Bone marrow (tissue), 2 donors: ENCODE data around the gene U2AF2.

Experiments used
- DNase-seq, 2 donors: peaks; one replicate each; lab custom pipeline; 2025; lab: John Stamatoyannopoulos, UW

Gene U2AF2

GRCh38 chr19:55689411-55690108 lies 34.7 kb downstream of the U2AF2 start:
- DNase-seq = no peak

GRCh38 chr19:55690109-55690768 lies 35.4 kb downstream of the U2AF2 start:
- no peak for DNase-seq

DNA sequence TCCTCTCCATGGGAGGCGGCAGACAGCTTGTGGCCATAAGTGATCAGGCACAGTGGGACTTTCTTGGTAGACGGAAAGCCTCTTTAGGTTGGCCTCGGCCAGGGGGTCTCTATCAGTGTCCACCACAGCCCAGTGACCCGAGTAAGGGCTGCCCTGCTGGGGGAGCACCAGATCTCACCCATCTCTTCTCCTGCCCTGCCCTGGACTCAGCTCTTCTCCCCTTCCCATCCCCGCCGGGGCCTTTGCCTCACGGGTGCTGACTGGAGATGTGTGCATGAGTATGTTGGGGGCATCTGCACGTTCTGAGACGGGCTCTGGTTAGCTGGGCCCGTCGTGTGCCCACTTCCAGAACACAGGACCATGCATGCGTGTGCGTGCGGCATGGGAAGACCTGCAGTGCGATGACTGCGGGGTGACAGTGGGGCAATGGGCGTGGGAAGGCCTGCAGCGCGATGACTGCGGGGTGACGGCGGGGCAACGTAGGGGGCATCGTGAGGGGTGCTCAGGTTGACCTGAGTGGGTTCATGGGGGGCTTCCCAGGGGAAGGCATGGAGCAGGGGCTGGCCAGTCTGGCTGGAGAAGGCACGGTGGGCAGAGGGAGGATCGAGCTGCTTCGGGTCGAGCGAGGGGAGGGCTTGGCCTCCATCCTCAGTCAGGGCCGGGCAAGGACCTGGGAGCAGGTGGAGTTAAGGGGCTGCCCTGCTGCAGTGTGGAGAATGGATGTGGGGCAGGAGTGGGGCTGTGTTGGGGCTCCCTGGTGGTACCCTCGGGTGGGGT lies 36.1 kb downstream of the U2AF2 start:
- no peak for DNase-seq

DNA sequence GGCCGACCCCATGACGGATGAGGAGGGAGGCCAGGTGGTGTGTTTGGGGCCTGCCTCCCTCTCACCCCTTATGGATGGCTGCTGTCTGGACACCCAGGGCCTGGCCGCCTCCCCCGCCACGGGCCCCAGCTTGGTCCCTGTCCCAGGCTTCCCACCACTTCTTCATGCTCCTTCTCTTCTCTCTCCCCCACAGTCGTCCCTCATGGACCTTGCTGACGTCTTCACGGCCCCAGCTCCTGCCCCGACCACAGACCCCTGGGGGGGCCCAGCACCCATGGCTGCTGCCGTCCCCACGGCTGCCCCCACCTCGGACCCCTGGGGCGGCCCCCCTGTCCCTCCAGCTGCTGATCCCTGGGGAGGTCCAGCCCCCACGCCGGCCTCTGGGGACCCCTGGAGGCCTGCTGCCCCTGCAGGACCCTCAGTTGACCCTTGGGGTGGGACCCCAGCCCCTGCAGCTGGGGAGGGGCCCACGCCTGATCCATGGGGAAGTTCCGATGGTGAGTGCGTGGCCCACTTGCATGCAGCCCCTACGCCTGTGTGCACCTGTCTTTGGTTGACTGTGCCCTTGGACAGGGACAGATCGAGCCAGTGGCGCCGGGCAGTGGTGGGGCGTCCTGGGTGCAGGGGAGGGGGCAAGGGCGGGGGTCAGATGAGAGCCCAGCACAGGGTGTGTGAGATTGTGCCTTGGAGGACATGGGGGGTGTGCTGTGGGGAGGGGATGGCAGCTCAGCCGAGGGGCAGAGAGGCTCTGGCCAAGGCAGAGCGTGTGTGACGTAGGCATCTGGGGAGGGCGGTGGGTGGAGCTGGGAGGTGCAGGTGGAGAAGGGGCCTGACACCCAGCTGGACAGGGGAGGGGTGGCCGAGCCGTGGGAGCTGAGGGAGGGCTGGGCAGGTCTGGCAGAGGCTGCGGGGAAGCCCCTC lies 37.0 kb downstream of the U2AF2 start:
- no peak for DNase-seq

GRCh38 chr19:55692681-55693081 lies 37.8 kb downstream of the U2AF2 start:
- no peak for DNase-seq

DNA sequence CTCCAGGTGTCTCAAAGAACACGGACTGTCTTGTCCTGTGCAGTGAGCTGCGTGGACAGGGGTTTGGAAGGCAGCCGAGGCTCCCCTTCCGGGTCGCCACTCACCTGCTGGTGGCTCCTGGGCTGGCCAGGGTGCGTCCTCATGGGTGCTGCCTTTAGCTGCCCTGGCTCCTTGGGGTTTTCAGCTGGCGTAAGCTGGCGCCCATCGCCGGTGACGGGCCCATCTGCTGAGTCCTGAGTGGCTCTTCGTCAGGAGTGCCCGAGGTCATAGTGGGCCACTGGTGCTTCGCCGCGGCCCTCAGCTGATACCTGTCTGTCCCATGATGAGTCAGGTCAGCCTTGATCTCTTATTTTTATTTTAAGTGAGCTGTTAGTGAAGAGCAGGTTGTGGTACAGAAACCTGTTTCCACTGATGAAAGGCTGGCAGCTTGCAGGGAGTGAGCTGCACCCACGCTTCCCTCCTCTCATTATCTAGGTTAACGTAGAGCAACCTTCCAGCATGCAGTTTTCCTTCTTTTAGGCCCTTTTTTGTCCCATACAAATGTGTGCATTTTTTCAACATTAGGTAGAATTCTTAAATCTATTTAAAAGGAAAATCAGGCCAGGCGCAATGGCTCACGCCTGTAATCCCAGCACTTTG lies 38.6 kb downstream of the U2AF2 start:
- DNase-seq = no peak

GRCh38 chr19:55694241-55694655 lies 39.4 kb downstream of the U2AF2 start:
- DNase-seq = no peak

- DNase-seq = no peak
Observed at GRCh38 chr19:55694656-55695491, 40.0 kb downstream of the U2AF2 start.

GRCh38 chr19:55695511-55696290 lies 40.9 kb downstream of the U2AF2 start:
- no peak for DNase-seq

DNA sequence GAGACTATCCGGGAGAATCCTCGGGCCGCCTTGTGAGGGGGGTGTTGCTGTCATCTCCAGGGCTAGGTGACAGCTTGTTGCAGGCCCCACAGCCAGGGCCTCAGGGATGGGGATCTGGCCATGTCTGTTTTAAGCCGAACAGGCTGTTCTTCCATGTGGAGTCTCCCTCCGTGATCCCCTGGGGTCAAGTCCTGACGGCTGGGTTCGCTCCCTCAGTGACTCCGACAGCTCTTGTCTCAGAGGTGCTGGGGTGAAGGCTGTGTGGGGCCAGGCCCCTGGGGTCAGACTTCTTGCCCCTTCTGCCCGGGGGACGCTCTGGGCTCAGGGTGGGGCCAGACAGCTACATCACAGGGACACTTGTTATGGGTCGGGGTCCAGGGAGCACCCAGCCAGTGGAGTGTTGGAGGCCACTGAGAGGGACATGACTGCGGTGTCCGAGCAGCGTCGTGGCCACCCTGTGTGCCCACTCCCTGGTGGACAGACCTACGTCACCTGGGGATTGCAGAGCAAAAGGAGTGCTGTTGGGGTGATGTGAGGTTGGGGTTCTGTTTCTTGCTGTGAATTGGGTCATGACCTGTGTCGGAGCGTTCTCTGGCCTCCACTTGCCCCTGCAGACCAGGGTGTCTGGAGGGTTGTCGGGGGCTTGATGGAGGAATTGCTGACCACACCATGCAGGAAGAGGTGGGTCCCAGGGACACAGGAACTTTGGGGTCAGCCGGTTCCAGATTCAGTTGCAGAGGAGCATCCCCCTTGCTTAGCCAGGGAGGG lies 41.6 kb downstream of the U2AF2 start:
- DNase-seq = no peak

DNA sequence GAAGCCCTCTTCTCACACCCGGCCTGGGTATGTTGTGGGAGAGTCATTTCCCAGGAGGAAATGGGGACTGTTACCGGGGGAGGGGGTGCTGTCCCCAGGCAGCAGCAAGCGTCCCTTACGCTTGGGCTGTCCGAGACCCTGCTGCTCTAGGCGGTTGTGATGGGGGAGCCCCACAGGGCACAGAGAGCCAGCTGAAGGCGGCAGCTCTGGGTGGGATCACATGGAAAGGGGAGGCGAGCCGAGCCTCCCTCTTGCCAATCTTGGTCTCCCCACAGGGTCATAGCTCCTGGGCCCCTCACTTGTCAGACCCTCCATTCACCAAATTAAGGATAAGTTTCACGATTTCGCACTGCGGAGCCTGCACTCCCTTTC lies 42.2 kb downstream of the U2AF2 start:
- DNase-seq = no peak

DNA sequence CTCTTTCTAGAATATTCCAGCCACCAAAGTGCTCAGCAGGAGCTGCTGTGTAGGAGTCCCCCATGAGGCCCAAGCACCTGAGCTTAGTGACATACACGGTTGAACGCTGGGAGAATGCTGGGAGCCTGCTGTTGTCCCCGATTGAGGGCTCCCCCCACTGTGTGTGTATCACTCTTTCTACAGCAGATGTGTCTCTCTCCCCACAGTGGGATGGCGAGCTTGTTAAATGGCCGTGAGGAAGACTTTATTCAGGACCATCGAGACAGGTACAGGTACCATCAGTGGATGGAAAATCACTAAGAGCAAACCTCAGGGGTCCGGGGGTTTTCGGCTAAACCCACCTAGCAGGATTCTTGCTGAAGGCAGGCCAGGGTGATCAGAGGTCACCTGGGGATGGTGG lies 42.9 kb downstream of the U2AF2 start:
- no peak for DNase-seq

GRCh38 chr19:55698256-55698655 lies 43.4 kb downstream of the U2AF2 start:
- no peak for DNase-seq

DNA sequence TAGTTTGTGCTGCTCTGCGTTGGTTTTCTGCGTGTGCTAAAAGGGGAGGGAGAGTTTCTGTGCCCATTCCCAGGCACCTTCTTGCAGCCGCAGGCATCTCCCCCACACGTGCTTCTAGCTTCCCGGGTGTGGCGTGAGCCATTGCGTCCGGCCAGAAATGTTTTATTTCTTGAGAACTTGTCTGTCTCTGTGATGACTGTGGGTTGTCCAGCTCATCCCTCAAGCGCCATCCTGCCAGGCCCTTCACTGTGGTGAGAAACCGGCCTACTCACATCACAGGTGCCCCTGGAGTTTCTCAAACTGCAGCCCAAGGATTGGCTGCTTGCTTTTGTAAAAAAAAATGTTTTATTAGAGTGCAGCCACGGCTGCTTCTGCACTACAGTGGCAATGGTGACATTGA lies 44.4 kb downstream of the U2AF2 start:
- no peak for DNase-seq

DNA sequence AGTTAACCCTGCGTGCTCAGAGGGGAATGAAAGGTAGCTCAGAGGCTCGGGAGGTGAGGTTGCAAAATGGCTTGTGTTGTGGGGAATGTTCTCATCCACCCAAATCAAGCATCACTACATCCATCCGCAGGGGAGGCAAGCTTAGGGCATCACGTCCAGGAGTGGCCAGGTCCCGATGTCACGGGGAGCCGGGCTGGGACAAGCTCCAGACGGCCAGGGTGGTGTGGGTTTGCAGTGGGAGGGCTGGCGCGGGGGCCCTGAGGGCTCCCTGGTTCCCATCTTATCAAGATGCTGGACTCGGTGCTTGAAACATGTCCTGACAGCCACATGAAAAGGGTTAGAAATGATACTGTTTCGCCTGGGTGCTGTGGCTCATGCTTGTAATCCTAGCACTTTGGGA lies 46.0 kb downstream of the U2AF2 start:
- DNase-seq = no peak

GRCh38 chr19:55702131-55702627 lies 47.3 kb downstream of the U2AF2 start:
- DNase-seq = no peak

DNA sequence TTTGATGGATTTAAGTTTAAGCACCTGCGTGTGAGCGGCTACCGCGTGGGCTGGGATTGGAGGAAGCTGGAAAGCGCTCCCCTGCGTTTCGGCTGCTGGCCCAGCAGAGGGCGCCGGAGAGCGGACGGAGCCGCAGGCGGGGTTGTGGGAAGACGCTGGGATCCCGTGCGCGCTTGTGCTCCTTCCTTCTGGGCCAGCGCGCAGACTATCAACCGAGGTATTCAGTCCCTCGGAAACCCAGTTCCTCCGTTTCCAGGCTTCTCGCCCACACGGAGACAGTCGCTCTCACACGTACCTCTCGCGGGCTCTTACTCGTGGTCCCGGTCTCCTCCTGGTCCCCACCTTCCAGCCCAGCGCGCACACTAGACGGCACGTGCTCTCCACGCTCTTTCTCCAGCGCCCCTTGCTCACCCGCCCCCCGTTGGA lies 49.0 kb downstream of the U2AF2 start:
- no peak for DNase-seq

GRCh38 chr19:55704494-55705245 lies 49.8 kb downstream of the U2AF2 start:
- no peak for DNase-seq
